Activated CD8-positive, alpha-beta memory T cell treated with anti-CD3 and anti-CD28 coated beads for 36 hours (primary cell): Measurements from ENCODE around the gene ANKRD34C. TPM values are rescaled to one million over a fixed set of nuclear protein-coding genes. Genes with fewer than 3 reads are reported as not detected.
"Not testable (repeated sequence)": the region's sequence is repeated elsewhere in the genome, so short reads cannot be mapped to it uniquely, and the experiment has no call there.

Experiments
- CTCF ChIA-PET: fragments of 350-600 bp; sonication (Branson Sonifier 250); formaldehyde crosslinking; loops from one replicate; lab custom pipeline; 2021; ENCODE audit warnings: antibody characterized with exemption; lab: Charles Lee
- POLR2A ChIA-PET: fragments of 350-600 bp; sonication (Branson Sonifier 250); formaldehyde crosslinking; loops from one replicate; lab custom pipeline; 2021; ENCODE audit warnings: antibody characterized with exemption; lab: Charles Lee
- total RNA-seq, 2 experiments: library from RNA; stranded (reverse); gene quantifications; one replicate each; pipeline ENCODE4 v1.2.3, GENCODE V29; 2021

The ANKRD34C gene
- total RNA-seq, 2 experiments from 2014 or later: not detected

GRCh38 chr15:79310612-79310984 lies 28.1 kb downstream of the ANKRD34C start:
- ChIA-PET CTCF (no interaction called here), POLR2A (no interaction called here)

GRCh38 chr15:79310985-79311900 lies 28.7 kb downstream of the ANKRD34C start, which contains the start of gene TMED3:
Gene TMED3 (plus strand): TSS chr15:79311112. CDS start chr15:79311250, 138 bp downstream.
- ChIA-PET POLR2A (no interaction called here), CTCF (interaction anchor here (0.9 to 1.7 kb wide), 2 partner anchors 285 to 542 kb away, joined by 3 to 4 read pairs; no protein-coding TSS in a partner anchor)

GRCh38 chr15:79311901-79312553 lies 29.5 kb downstream of the ANKRD34C start:
- ChIA-PET CTCF (interaction anchor here (0.9 to 1.7 kb wide), 2 partner anchors 284 to 541 kb away, joined by 3 to 4 read pairs; no protein-coding TSS in a partner anchor), POLR2A (no interaction called here)

GRCh38 chr15:79314186-79314585 lies 31.7 kb downstream of the ANKRD34C start:
- POLR2A ChIA-PET: no interaction called here
- CTCF ChIA-PET: no interaction called here

- ChIA-PET POLR2A (no interaction called here), CTCF (no interaction called here)
Observed at GRCh38 chr15:79314811-79315210, 32.3 kb downstream of the ANKRD34C start.

- ChIA-PET POLR2A (no interaction called here), CTCF (no interaction called here)
Observed at GRCh38 chr15:79315623-79316328, 33.3 kb downstream of the ANKRD34C start.

GRCh38 chr15:79316864-79317263 lies 34.3 kb downstream of the ANKRD34C start:
- CTCF ChIA-PET: no interaction called here
- POLR2A ChIA-PET: no interaction called here

- CTCF ChIA-PET, POLR2A ChIA-PET: not testable (repeated sequence)
Observed at GRCh38 chr15:79319973-79320372, 37.5 kb downstream of the ANKRD34C start.

- CTCF ChIA-PET: interaction anchor here (0.6 kb wide), 1 partner anchor 33 kb away, joined by 4 read pairs; no protein-coding TSS in a partner anchor
Observed at GRCh38 chr15:79321876-79322275, 39.4 kb downstream of the ANKRD34C start.

GRCh38 chr15:79322306-79322705 lies 39.8 kb downstream of the ANKRD34C start:
- POLR2A ChIA-PET: no interaction called here
- CTCF ChIA-PET: interaction anchor here (0.6 kb wide), 1 partner anchor 33 kb away, joined by 4 read pairs; no protein-coding TSS in a partner anchor

More at GRCh38 chr15:79321876-79322275, 39.4 kb downstream of the ANKRD34C start:
- POLR2A ChIA-PET: no interaction called here

GRCh38 chr15:79322945-79323344 lies 40.4 kb downstream of the ANKRD34C start:
- CTCF ChIA-PET: no interaction called here
- POLR2A ChIA-PET: no interaction called here

- CTCF ChIA-PET: no interaction called here
Observed at GRCh38 chr15:79329171-79329611, 46.7 kb downstream of the ANKRD34C start.

More at GRCh38 chr15:79329171-79329611, 46.7 kb downstream of the ANKRD34C start:
- POLR2A ChIA-PET: no interaction called here

Other genes starting within 250 kb of the ANKRD34C start
- gene RASGRF1, start 191.9 kb upstream of the ANKRD34C start, total RNA-seq: under 1 TPM in 1 of 2 experiments, not detected in 1; 0.02 TPM
- gene TMED3, start 28.4 kb downstream of the ANKRD34C start, total RNA-seq: 10 to 100 TPM; 55.5 to 55.8 TPM
- gene MINAR1, start 149.6 kb downstream of the ANKRD34C start, total RNA-seq: under 1 TPM; 0.31 to 0.32 TPM